Mesothelial cell of epicardium (in vitro differentiated cells): Measurements from ENCODE around the gene TMEM132D. TPM values are rescaled to one million over a fixed set of nuclear protein-coding genes. Genes with fewer than 3 reads are reported as not detected.

Source experiments
- DNase-seq, 2 experiments: peaks; one replicate each; pipeline ENCODE4 v3.0.0; 2021; ENCODE audit warnings: low spot score in 2 of 2; ENCODE audit not compliant: unreplicated experiment in 2 of 2
- H3K27ac Mint-ChIP-seq: 2 replicates; pipeline ENCODE4 v1.8.0; 2021; ENCODE audit warnings: mixed read lengths
- H3K27me3 Mint-ChIP-seq: 2 replicates; pipeline ENCODE4 v1.8.0; 2021; ENCODE audit warnings: low read depth, mixed read lengths
- H3K36me3 Mint-ChIP-seq: 2 replicates; pipeline ENCODE4 v1.8.0; 2021; ENCODE audit warnings: mixed read lengths
- H3K4me1 Mint-ChIP-seq: 2 replicates; pipeline ENCODE4 v1.8.0; 2021; ENCODE audit warnings: mixed read lengths
- H3K4me3 Mint-ChIP-seq: 2 replicates; pipeline ENCODE4 v1.8.0; 2021; ENCODE audit warnings: mild to moderate bottlenecking, moderate library complexity, mixed read lengths
- H3K9me3 Mint-ChIP-seq: 2 replicates; pipeline ENCODE4 v1.8.0; 2021; ENCODE audit warnings: mixed read lengths
- total RNA-seq: library from RNA; stranded (reverse); gene quantifications from 3 replicates; pipeline ENCODE4 v1.2.1, GENCODE V29; 2021
- TF ChIP-seq, protein P1 (sequence below): fragments of 200-600 bp; sonication (generic); IDR thresholded peaks from one replicate; pipeline ENCODE4 v1.5.0; 2021; ENCODE audit warnings: antibody characterized with exemption; ENCODE audit not compliant: unreplicated experiment

The TMEM132D gene
- total RNA-seq, 1 donor from 2014 or later = 0.07 TPM

DNA sequence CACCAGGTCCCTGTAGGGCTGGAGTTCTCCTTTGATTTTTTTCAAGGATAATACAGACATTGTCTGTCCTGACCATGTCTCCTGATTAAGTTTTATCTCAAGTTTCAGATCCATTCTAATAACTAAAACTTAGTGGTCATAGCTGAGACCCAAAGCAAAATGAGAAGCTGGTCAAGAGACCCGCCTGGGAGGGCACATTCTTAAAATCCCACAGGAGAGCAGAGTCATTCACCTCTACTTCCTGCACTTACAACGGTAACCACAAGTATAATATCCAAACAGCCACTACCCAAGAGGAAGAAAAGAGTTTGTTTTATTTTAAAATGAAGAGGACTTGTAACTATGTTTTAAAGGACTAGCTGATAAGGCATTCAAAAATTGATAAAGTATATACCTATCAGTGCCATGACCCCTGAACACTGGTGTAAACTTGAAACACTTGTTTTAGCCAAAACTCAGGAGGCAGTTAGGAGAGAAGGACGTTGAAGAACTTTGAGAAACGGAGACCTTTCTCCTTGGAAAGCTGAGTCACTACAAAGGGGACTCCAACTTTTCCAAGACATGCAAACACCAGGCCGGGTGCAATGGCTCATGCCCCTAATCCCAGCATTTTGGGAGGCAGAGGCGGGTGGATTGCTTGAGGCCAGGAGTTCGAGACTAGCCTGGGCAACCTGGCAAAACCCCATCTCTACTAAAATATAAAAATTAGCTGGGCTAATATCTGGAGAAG is 572.3 kb downstream of the TMEM132D start:
- no peaks in the 10 kb centered on the region for H3K4me1 Mint-ChIP-seq
- no peaks in the 10 kb centered on the region for H3K36me3 Mint-ChIP-seq
- no peak overlapping the region for H3K4me3 Mint-ChIP-seq
- no peak for DNase-seq
- no peaks in the 10 kb centered on the region for H3K9me3 Mint-ChIP-seq
- TF ChIP-seq, protein P1, sequence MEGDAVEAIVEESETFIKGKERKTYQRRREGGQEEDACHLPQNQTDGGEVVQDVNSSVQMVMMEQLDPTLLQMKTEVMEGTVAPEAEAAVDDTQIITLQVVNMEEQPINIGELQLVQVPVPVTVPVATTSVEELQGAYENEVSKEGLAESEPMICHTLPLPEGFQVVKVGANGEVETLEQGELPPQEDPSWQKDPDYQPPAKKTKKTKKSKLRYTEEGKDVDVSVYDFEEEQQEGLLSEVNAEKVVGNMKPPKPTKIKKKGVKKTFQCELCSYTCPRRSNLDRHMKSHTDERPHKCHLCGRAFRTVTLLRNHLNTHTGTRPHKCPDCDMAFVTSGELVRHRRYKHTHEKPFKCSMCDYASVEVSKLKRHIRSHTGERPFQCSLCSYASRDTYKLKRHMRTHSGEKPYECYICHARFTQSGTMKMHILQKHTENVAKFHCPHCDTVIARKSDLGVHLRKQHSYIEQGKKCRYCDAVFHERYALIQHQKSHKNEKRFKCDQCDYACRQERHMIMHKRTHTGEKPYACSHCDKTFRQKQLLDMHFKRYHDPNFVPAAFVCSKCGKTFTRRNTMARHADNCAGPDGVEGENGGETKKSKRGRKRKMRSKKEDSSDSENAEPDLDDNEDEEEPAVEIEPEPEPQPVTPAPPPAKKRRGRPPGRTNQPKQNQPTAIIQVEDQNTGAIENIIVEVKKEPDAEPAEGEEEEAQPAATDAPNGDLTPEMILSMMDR = no peak
- no peak overlapping the region for H3K27ac Mint-ChIP-seq
- no peaks in the 10 kb centered on the region for H3K27me3 Mint-ChIP-seq

DNA sequence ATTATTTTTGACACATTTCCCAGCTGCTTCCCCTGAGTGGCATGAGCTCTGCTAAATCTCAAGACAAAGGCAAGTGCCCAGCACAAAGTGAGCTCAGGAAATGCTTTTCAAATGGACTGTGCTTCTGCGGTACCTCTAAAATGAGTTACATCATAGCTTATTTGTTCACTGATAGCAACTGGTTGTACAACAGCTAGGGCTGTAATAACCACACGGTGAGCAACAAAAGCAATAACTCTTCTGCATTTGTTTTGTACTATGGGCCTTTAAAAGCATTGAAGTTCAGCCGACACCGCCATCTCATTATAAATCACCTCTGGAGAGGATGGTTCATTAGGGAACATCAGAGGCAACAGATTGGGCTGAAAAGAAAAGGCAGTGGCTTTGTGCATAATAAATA is 575.6 kb downstream of the TMEM132D start:
- Mint-ChIP-seq H3K27me3 (no peaks in the 10 kb centered on the region), H3K9me3 (no peaks in the 10 kb centered on the region), H3K36me3 (no peaks in the 10 kb centered on the region), H3K27ac (no peak overlapping the region), H3K4me3 (no peak overlapping the region), H3K4me1 (no peaks in the 10 kb centered on the region)
- no peak for DNase-seq
- TF ChIP-seq, protein P1 = no peak

DNA sequence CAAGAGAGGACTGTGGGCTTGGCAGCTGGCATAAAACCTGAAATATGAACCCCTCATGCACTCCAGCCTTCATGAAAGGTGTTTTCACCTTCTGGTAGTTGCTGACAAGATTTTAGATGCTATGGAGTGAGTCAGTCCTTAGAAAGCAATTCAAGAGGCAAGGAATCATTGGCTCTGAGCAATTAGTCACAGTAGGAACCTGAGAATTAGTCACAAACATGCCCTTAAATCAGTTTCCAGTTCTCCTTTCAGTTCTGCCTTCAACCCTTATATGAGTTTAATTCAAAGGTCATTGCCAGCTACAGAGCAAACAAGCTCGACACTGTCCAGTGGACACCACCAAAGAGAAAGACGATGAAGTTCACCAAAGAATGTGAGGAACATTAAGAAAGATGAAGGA is 578.3 kb downstream of the TMEM132D start:
- Mint-ChIP-seq H3K4me1 (no peaks in the 10 kb centered on the region), H3K27ac (no peak overlapping the region), H3K27me3 (no peaks in the 10 kb centered on the region), H3K4me3 (no peak overlapping the region), H3K36me3 (no peaks in the 10 kb centered on the region), H3K9me3 (no peaks in the 10 kb centered on the region)
- no peak for DNase-seq
- TF ChIP-seq, protein P1 = no peak

DNA sequence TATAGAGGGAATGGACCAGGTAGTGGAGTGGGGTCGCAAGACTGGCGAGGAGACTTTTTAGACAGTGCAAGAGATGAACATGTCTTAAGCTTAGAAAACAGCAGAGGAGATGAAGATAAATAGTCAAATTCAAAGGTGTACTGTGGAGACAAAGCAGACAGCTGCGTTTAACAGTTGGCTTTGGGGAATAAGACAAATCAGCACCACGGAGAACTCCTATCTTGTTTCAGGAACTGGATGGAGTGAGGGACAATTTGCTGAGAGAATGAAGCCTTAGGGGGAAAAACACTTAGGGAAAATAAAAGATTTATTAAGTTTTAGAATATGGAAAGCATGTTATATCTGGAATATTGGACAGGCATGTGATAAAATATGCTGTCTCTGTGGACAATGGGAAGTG is 591.8 kb downstream of the TMEM132D start:
- Mint-ChIP-seq H3K27me3 (no peaks in the 10 kb centered on the region), H3K9me3 (peaks cover 15% of the 10 kb centered on the region), H3K4me1 (no peaks in the 10 kb centered on the region), H3K4me3 (no peak overlapping the region), H3K27ac (no peak overlapping the region), H3K36me3 (no peaks in the 10 kb centered on the region)
- TF ChIP-seq, protein P1 = no peak
- no peak for DNase-seq

DNA sequence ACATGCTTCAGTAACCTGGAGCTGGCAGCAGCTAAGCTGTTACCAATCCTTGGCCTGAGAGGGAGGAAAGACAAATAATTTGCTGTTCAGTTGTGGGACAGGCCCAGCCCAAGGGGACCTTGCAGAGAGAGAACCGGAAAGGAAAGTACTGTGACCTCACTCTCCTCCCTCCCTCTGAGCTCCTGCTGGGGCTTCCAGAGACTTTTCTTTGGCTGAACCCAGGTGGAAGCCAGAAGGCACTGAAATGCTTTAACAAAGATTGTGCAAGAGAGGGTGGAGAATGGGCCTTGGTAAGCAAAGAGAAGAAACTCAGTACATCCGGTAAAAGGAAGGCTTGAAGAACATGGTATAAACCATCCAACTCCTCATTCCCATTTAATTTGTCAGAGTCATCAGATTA is 593.5 kb downstream of the TMEM132D start:
- Mint-ChIP-seq H3K36me3 (no peaks in the 10 kb centered on the region), H3K4me1 (no peaks in the 10 kb centered on the region), H3K4me3 (no peak overlapping the region), H3K9me3 (peaks cover 15% of the 10 kb centered on the region), H3K27me3 (no peaks in the 10 kb centered on the region), H3K27ac (no peak overlapping the region)
- DNase-seq = no peak
- TF ChIP-seq, protein P1 = no peak
